Testis (tissue), 2 donors: Measurements from ENCODE around the gene TRABD2B.

Source experiments
- CTCF ChIP-seq, 3 experiments: fragments of 450-650 bp in 2 of 3; fragments of 200-600 bp in 1 of 3; sonication (generic) in 1 of 3; IDR thresholded peaks; one replicate each; pipeline ENCODE4 v1.5.1; 2016 to 2019; ENCODE audit warnings: antibody characterized with exemption in 3 of 3, mild to moderate bottlenecking in 2 of 3, moderate library complexity in 1 of 3
- POLR2A ChIP-seq: fragments of 450-650 bp; IDR thresholded peaks from one replicate; pipeline ENCODE4 v1.6.1; 2017; ENCODE audit warnings: antibody characterized with exemption, mild to moderate bottlenecking, moderate library complexity

- TF ChIP-seq POLR2A (no peak), CTCF (IDR thresholded peaks at IDR 0.05) (no peak)
Measured at GRCh38 chr1:47980501-47980900, 16.7 kb downstream of the TRABD2B start.
